Dermis blood vessel endothelial cell (primary cell): ENCODE data around the gene ALOX12. TPM values are rescaled to one million over a fixed set of nuclear protein-coding genes. Genes with fewer than 3 reads are reported as not detected.

Experiments
- DNase-seq: peaks from one replicate; pipeline ENCODE4 v3.0.0; 2010
- total RNA-seq: library from RNA; depleted of rRNA; stranded (reverse); fragments of >200 nt; gene quantifications from 2 replicates; pipeline ENCODE4 v1.2.3, GENCODE V29; 2014

ALOX12 gene
- total RNA-seq, 1 donor from 2014 or later, result not detected

DNA sequence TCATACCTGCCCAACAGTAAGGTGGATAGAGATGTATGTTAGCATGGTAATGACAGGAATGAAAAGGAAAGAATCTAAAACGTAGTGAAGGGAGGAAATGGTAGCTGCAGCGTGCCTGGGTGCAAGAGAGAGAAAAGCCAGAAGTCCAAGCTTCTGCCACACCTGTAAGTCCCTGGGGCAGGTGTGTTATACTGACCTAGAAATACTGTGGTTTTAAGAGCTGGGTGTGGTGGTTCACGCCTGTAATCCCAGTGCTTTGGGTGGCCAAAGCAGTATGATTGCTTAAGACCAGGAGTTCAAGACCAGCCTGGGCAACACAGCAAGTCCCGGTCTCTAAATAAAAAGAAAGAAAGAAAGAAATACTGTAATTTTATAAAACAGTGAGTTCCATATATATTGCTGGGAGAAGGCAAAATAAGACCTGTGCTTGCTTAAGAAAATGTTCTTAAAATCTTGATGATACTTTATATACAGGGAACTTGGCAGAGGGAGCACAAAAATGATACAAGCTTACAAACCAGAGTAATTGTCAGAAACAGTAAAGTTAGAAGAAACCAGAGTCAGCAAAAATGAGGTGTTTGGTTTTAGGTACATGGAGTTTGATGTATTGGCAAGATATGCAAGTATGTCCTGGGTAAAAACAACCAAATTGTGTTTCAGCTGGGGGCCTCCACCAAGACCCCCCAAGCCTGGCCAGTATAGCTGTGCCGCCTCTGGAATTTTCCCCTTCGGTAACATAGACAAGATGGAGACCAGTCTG, 6.6 kb downstream of the ALOX12 start:
- DNase-seq, result no peak

GRCh38 chr17:7003745-7004144, 7.9 kb downstream of the ALOX12 start:
- DNase-seq, result no peak

DNA sequence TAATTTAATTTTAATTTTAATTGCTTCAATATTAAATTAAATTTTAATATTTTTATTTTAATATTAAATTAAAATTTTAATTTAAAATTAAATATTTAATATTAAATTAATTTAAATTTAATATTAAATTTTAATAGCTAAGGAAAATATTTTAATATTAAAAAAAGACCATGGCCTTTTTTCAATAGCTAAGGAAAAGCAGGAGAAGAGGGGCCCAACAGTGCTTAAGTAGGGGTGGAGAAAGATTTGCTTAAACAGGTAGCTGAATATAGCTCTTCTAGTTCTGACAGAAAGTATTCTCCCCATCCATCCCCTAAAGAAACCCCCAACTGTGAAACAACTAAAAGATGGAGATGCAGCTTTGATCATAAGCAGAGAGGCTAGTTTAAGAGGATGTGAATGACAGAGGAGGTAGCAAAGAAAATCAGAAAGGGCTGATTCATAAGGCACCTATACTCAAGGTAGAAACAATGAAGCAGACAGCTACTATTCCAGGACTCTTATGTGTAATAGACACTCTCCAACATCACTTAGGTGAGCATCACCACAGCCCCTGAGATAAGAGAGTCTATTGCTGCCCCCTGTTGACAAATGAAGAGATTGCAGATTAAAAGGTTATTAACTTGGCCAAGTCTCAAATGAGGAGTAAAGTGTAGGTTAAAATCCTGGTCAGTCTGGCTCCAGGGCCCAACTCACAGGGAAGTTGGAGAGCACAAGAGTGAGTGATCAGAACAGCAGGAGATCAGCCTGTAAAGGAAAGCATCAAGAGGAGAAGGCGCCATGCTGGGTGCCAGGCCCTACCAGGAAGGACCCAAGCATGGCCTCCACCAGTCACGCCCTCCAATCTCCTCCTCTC, 8.8 kb downstream of the ALOX12 start:
- peak; percentile 81 for DNase-seq

GRCh38 chr17:7005716-7006115, 9.9 kb downstream of the ALOX12 start:
- no peak for DNase-seq

GRCh38 chr17:7007143-7007542, 11.3 kb downstream of the ALOX12 start:
- no peak for DNase-seq

GRCh38 chr17:7010523-7010922, 14.7 kb downstream of the ALOX12 start:
- DNase-seq, result no peak

DNA sequence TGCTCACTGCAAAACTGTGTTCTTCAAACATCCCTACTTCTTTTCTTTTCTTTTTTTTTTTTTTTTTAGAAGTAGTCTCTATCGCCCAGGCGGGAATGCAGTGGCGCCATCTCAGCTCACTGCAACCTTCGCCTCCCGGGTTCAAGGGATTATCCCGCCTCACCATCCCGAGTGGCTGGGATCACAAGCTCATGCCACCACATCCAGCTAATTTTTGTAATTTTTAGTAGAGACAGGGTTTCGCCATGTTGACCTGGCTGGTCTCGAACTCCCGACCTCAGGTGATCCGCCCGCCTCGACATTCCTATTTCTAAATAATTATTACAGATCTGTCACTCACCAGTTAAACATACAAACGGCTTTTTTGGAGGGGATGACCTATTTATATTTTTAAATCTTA, 15.6 kb downstream of the ALOX12 start:
- DNase-seq, result no peak

DNA sequence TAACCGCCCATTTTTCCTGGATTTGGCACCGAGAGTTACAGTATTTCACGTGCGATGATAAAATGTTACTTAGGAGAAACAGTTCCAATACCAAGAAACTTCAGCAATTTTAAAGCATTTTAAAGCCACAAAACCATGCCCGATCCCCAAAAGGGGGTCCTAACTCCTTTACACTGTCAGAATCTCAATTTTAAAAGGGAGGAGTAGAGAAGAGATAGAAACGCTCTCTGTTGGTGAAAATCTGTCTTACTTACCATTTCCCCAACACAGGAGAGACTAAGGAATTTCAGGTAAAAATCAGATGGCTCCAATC, 16.0 kb downstream of the ALOX12 start:
- DNase-seq, result no peak

DNA sequence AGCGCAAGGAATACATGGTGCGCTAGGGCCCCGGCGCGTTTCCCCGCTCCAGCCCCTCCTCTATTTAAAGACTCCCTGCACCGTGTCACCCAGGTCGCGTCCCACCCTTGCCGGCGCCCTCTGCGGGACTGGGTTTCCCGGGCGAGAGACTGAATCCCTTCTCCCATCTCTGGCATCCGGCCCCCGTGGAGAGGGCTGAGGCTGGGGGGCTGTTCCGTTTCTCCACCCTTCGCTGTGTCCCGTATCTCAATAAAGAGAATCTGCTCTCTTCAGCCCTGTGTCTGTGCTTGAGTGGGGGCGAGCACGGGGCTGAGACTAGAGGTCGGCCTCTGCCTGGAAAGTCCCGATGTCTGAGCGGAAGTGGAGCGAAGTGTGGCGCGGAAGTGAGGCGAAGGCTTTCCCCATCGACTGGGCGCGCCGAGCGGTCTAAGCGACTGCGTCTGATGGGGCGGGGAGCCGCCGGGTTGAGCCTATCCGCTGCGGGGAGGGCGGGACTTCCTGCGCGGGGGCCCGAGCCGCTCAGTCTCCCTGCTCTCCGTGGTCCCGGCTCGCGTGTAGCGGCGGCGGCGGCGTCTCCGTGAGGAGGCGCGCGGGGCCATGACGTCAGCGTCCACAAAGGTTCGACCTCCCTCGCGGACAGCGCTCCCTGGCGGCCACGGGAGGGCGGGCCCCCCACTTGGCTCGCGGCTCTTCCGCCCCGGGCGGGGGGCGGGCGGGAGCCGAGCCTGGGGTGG, 18.6 kb downstream of the ALOX12 start:
- peak; percentile 98 for DNase-seq

DNA sequence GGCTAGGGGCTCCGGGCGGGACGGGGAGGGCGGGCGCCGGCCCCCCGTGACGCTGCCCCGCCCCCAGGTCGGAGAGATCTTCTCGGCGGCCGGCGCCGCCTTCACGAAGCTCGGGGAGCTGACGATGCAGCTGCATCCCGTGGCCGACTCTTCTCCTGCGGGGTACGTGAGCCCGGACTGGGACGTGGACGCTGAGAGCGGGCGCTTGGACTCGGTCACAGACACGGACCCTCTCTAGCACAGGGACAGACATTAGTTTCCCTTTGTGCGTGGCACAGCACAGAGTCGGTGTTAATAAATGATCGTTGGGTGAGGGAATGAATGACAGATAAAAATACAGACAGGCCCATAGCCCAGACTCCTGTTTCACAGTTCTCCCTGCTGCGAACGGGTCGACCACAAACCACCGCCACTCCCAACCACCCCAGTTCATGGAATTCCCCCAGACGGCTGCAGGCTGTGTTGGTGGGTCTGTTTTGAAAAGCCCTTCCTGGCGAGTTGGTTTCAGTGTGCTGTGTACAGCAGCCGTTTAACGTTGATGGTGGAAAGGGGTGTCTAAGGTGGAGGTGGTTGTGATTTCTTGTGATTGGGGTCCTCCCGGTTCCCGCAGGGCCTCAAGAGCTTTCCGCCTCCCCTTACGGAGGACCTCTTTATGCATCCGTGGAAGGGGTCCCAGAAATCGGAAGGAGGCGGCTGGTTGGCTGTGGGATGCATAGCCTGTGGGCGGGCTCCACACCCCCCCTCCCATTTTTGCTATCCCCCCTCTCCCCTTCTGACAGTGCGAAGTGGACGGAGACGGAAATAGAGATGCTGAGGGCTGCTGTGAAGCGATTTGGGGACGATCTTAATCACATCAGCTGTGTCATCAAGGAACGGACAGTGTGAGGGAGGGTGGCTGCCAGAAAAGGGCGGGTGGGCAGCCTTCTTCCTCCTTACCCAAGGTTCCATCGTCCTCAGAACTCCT, 19.4 kb downstream of the ALOX12 start:
- peak; percentile 60 for DNase-seq

DNA sequence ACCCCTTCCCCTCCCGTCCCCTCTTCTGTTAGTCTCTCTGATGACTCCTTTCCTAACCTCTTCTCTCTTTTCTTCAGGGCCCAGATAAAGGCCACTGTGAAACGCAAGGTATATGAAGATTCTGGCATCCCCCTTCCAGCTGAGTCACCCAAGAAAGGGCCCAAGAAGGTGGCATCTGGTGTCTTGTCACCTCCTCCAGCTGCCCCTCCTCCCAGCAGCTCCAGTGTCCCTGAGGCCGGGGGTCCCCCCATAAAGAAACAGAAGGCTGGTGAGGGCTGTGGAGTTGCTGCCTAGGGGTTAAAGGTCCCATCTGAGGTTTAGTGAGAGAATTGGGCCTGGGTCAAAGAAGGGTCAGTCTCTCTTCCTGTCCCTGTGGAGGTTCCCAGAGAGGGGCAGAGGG, 20.6 kb downstream of the ALOX12 start:
- no peak for DNase-seq

- no peak for DNase-seq
Observed at GRCh38 chr17:7016886-7017826, 21.3 kb downstream of the ALOX12 start.

DNA sequence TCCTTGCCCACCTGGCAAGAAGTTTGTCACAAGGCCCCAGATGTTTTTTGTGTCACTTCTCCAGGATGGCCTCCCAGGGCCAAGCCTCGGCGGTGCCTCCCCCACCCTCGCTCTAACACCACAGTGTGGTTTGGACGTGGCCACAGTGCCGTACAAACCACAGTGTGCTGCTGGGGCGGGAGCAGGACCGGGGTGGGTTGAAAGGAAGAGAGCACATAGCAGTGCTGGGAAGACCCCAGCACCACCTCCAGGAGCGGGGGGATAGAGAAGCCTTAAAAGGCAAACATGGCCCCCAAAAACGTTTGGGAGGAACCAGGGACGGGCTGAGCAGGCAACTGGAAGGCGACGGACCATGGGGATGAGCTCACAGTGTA, 22.0 kb downstream of the ALOX12 start:
- DNase-seq, result no peak

GRCh38 chr17:7018331-7018964, 22.6 kb downstream of the ALOX12 start:
- DNase-seq, result no peak

- DNase-seq, result no peak
Observed at GRCh38 chr17:7019367-7019766, 23.5 kb downstream of the ALOX12 start.

DNA sequence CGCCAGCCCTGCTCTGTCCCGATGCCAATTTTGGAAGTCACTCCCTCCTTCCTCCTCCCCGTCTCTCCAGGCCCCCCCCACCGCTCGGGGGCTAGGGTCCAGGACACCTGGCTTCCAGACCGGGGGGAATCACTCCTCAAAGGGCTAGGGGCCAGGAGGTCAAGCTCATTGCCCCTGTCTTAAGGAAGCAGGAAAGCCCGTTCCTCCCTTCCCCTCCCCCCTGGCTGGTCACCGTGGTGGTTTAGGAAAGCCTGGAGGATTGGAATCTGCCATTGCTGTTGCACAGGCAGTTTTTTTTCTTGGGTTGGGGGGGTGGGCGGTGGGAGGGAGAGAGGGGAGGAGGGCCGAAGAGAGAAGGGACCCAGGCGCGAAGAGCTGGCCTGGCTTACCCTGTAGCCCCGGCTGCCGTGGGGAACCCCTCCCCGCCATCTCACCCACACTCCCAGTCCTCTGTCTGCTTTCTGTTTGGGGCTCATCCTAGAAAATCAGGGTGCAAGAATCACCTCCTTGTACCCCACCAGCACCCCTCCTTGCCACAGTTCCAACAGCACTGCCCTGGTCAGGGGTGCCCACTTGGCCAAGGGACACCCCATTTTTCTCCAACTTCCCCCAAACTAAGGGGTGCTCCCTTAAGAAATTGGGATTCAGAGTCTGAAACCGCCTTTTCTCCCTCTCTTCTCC, 24.1 kb downstream of the ALOX12 start:
- peak; percentile 68 for DNase-seq

DNA sequence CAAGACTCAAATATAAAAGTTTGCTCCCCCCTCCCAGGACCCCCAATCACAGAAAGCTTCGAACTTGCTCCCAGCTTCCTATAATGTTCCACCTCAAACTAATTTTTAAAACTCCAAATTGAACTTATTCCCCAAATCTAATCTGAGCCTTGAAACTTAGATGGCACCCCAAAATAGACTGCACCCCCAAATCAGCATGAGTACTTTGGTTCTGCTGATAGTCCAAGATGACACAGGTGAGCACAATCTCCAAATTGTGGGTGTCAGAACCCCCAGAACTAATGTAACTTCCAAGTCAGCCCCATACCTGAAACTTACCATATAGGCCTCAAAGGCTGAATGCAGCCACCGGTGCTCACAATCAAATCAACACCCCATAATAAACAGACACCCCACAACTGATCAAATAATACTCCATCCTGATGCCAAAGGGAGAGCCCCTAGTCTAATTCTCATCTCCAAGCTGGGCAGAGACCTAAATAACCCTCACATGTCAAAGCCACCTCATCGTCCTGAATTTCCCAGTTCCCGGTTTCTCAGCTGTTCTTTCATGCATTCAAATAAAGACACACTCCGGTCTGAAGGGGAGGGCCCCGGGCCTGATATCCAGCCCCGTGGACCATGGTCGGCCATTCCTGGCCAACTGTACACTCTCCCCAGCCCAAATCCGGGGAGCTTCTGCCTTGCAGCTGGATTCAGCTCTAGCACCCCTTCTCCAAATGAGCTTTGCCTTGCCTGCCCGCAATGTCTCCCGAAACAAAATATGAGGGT, 25.2 kb downstream of the ALOX12 start:
- DNase-seq, result peak; percentile 57

- DNase-seq, result peak; percentile 97
Observed at GRCh38 chr17:7021993-7022778, 26.3 kb downstream of the ALOX12 start.
